Keratinocyte (primary cell): ENCODE measurements around the gene TRIM4. TPM values are rescaled to one million over a fixed set of nuclear protein-coding genes. Genes with fewer than 3 reads are reported as not detected.

Experiments used
- DNase-seq: peaks from one replicate; pipeline ENCODE4 v3.0.0-alpha.2; 2011; ENCODE audit warnings: low read depth, missing footprints, low spot score
- FAIRE-seq: peaks from 2 replicates; lab custom pipeline; 2011; peaks lifted over from hg19 to GRCh38; lab: Jason Lieb, UNC
- H2AFZ ChIP-seq: 2 replicates; pipeline ENCODE4 v1.6.0; 2012; ENCODE audit warnings: low read length, control low read depth, inconsistent platforms; ENCODE audit not compliant: control insufficient read depth
- H3K27ac ChIP-seq: 2 replicates; pipeline ENCODE4 v1.5.1; 2011; ENCODE audit warnings: low read length; ENCODE audit not compliant: control insufficient read depth, insufficient read depth
- H3K27me3 ChIP-seq: 3 replicates; pipeline ENCODE4 v1.6.0; 2011; ENCODE audit warnings: low read length; ENCODE audit not compliant: control insufficient read depth, insufficient read depth; ENCODE audit errors: extremely low read depth
- H3K36me3 ChIP-seq, 2 experiments: 2 replicates in 1 of 2; 3 replicates in 1 of 2; pipeline ENCODE4 v1.5.1; 2011; ENCODE audit warnings: low read length in 2 of 2, mild to moderate bottlenecking in 1 of 2; ENCODE audit not compliant: control insufficient read depth in 2 of 2, insufficient read depth in 2 of 2; ENCODE audit errors: extremely low read depth in 1 of 2
- H3K4me1 ChIP-seq: 3 replicates; pipeline ENCODE4 v1.5.1; 2011; ENCODE audit warnings: low read length; ENCODE audit not compliant: control insufficient read depth, insufficient read depth; ENCODE audit errors: extremely low read depth
- H3K4me2 ChIP-seq: 3 replicates; pipeline ENCODE4 v1.6.0; 2011; ENCODE audit warnings: low read depth, low read length; ENCODE audit not compliant: control insufficient read depth, insufficient read depth; ENCODE audit errors: extremely low read depth
- H3K4me3 ChIP-seq, 3 experiments: fragments of 200-600 bp in 1 of 3; sonication (generic) in 1 of 3; 2 replicates in 2 of 3; 3 replicates in 1 of 3; pipeline ENCODE4 v1.5.1; 2011 to 2016; ENCODE audit warnings: low read length in 3 of 3, mild to moderate bottlenecking in 3 of 3, control low read depth in 2 of 3, inconsistent platforms in 1 of 3, low read depth in 1 of 3, mixed read lengths in 1 of 3, mixed run types in 1 of 3, moderate library complexity in 1 of 3; ENCODE audit not compliant: control insufficient read depth in 2 of 3, insufficient read depth in 2 of 3; ENCODE audit errors: extremely low read depth in 1 of 3
- H3K79me2 ChIP-seq: 2 replicates; pipeline ENCODE4 v1.6.0; 2012; ENCODE audit warnings: low read length; ENCODE audit not compliant: control insufficient read depth, insufficient read depth
- H3K9ac ChIP-seq: 3 replicates; pipeline ENCODE4 v1.6.0; 2011; ENCODE audit warnings: low read length; ENCODE audit not compliant: control insufficient read depth, insufficient read depth; ENCODE audit errors: extremely low read depth
- H3K9me1 ChIP-seq: 3 replicates; pipeline ENCODE4 v1.6.0; 2011; ENCODE audit warnings: low read length; ENCODE audit not compliant: control insufficient read depth, insufficient read depth; ENCODE audit errors: extremely low read depth
- H3K9me3 ChIP-seq: 2 replicates; pipeline ENCODE4 v1.5.1; 2012; ENCODE audit warnings: low read depth, low read length; ENCODE audit not compliant: control insufficient read depth
- H4K20me1 ChIP-seq: 3 replicates; pipeline ENCODE4 v1.6.0; 2011; ENCODE audit warnings: low read length; ENCODE audit not compliant: control insufficient read depth, insufficient read depth; ENCODE audit errors: extremely low read depth
- CTCF ChIP-seq, 3 experiments: IDR thresholded peaks in 1 of 3; conservative IDR thresholded peaks in 1 of 3; optimal IDR thresholded peaks in 1 of 3; 2 replicates in 2 of 3; 3 replicates in 1 of 3; pipeline versions ENCODE3 to v1.5.1; 2011; ENCODE audit warnings: low read length in 3 of 3, mild to moderate bottlenecking in 3 of 3, moderate library complexity in 2 of 3, control low read depth in 1 of 3, inconsistent platforms in 1 of 3; ENCODE audit not compliant: insufficient read depth in 2 of 3; ENCODE audit errors: extremely low read depth in 1 of 3
- EZH2 ChIP-seq: IDR thresholded peaks from one replicate; pipeline ENCODE4 v1.6.1; 2012; ENCODE audit warnings: inconsistent platforms, mild to moderate bottlenecking, low read length, moderate library complexity
- dilution Hi-C: fragments of 300-500 bp; cut with MboI; formaldehyde crosslinking; loops from one replicate; pipeline ENCODE4 v1.7.0; 2020; ENCODE audit warnings: low sequenced_read_pairs; ENCODE audit not compliant: extremely low pct_ligation_motif_present
- polyA plus RNA-seq, 5 experiments: library from polyadenylated mRNA; depleted of rRNA in 3 of 5; stranded (reverse) in 3 of 5; stranded (forward) in 1 of 5; unstranded in 1 of 5; fragments of >200 nt; gene quantifications; 1 replicate in 1 of 5; 2 replicates in 3 of 5; 3 replicates in 1 of 5; pipeline versions ENCODE4 v1.2.1 to v1.2.3, GENCODE V29; 2011 to 2012; ENCODE audit warnings: missing spikeins in 2 of 5, low read depth in 1 of 5, low replicate concordance in 1 of 5

TRIM4 gene
- polyA plus RNA-seq, 1 donor (not counting 4 experiments of a cell fraction or from before 2014, with no cell fraction given): 25.5 TPM

DNA sequence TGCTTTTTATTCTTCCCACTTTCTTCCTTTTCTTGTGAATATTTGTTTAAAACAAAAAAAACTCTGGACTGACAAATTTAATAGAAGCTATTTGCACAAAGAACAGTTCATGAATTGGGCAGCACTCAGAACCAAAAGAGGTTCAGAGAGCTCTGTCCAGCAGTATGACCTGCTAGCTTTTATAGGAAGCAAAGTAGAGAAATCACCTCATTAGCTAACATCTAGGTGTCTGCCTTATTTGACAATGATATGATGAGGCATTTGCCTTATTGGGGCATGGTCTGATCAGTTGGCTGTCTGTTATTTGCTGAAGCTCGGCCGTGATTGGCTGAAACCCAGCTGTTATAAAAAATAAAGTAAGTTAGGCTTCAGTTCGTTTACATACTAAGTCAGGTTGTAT lies 819 bp upstream of the TRIM4 start:
- Histone ChIP-seq H3K9me3 (no peaks in the 10 kb centered on the region), H3K36me3 (peaks cover 0 to 9% of the 10 kb centered on the region in 2 experiments), H3K4me1 (peaks cover 29% of the 10 kb centered on the region), H3K4me3 (peak overlapping the region; percentile 87 to 90 (median 89)), H3K9me1 (peaks cover 3% of the 10 kb centered on the region), H2AFZ (no peak overlapping the region), H3K27me3 (no peaks in the 10 kb centered on the region), H4K20me1 (peaks cover 4% of the 10 kb centered on the region), H3K9ac (peak overlapping the region; percentile 89), H3K27ac (peak overlapping the region; percentile 76), H3K4me2 (peak overlapping the region; percentile 91), H3K79me2 (peaks cover 43% of the 10 kb centered on the region)
- TF ChIP-seq EZH2: no peak
- TF ChIP-seq CTCF (optimal IDR thresholded peaks at IDR 0.05 in 1 of 3, IDR thresholded peaks at IDR 0.05 in 1 of 3, conservative IDR thresholded peaks at IDR 0.05 in 1 of 3; ENCODE audit: extremely low read depth in 1 of 3, insufficient read depth in 2 of 3, low read length in 3 of 3): no peak
- dilution Hi-C loops: no loop called here
- FAIRE-seq (no peak), DNase-seq (no peak)

DNA sequence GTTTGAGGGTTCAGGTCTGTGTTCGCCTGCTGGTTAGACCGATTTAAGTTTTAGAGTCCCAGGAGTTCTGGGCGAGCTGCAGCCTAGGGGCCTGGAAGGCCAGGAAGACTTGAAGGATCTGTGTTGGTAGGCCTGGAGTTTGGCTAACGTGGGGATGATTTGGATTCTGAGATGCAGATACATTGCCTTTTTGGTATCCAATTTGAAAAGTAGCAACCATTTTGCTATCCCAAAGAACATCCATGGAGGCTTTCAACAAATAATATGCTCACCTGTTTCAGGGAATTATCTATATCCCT lies 433 bp upstream of the TRIM4 start:
- Histone ChIP-seq H2AFZ (peak overlapping the region; percentile 97), H3K36me3 (peaks cover 0 to 9% of the 10 kb centered on the region in 2 experiments), H3K27me3 (no peaks in the 10 kb centered on the region), H3K4me1 (peaks cover 29% of the 10 kb centered on the region), H3K79me2 (peaks cover 47% of the 10 kb centered on the region), H3K4me3 (peak overlapping the region; percentile 87 to 90 (median 89)), H3K27ac (peak overlapping the region; percentile 76), H3K9ac (peak overlapping the region; percentile 89), H4K20me1 (peaks cover 4% of the 10 kb centered on the region), H3K9me1 (peaks cover 3% of the 10 kb centered on the region), H3K9me3 (no peaks in the 10 kb centered on the region), H3K4me2 (peak overlapping the region; percentile 91)
- no peak for TF ChIP-seq CTCF (optimal IDR thresholded peaks at IDR 0.05 in 1 of 3, IDR thresholded peaks at IDR 0.05 in 1 of 3, conservative IDR thresholded peaks at IDR 0.05 in 1 of 3; ENCODE audit: extremely low read depth in 1 of 3, insufficient read depth in 2 of 3, low read length in 3 of 3)
- TF ChIP-seq EZH2: no peak
- DNase-seq (no peak), FAIRE-seq (no peak)
- dilution Hi-C loops: no loop called here
